Stomach smooth muscle (tissue), 2 donors: ENCODE measurements around the gene HIGD2B.
"Not testable (repeated sequence)": the region's sequence is repeated elsewhere in the genome, so short reads cannot be mapped to it uniquely, and the experiment has no call there.

Experiments used
- H3K27ac ChIP-seq: one replicate; pipeline ENCODE4 v1.7.0; 2013; ENCODE audit warnings: mild to moderate bottlenecking, low read length, inconsistent platforms
- H3K27me3 ChIP-seq, 2 donors: one replicate each; pipeline ENCODE4 v1.7.0; 2013; ENCODE audit warnings: low read length in 2 of 2; ENCODE audit not compliant: insufficient read depth in 2 of 2, control insufficient read depth in 1 of 2
- H3K36me3 ChIP-seq, 2 donors: one replicate each; pipeline ENCODE4 v1.7.0; 2013; ENCODE audit warnings: low read length in 2 of 2; ENCODE audit not compliant: control insufficient read depth in 2 of 2, insufficient read depth in 2 of 2
- H3K4me1 ChIP-seq: one replicate; pipeline ENCODE4 v1.7.0; 2013; ENCODE audit warnings: low read length; ENCODE audit not compliant: control insufficient read depth, insufficient read depth
- H3K4me3 ChIP-seq, 2 donors: one replicate each; pipeline ENCODE4 v1.7.0; 2013; ENCODE audit warnings: low read length in 2 of 2
- H3K9ac ChIP-seq, 2 donors: one replicate each; pipeline ENCODE4 v1.7.0; 2013; ENCODE audit warnings: low read length in 2 of 2, mild to moderate bottlenecking in 1 of 2
- H3K9me3 ChIP-seq, 2 donors: one replicate each; pipeline ENCODE4 v1.7.0; 2013; ENCODE audit warnings: low read length in 2 of 2; ENCODE audit not compliant: control insufficient read depth in 2 of 2
- donor health status: healthy.
- donor health status: Pancreatic carcinoma.

HIGD2B gene

DNA sequence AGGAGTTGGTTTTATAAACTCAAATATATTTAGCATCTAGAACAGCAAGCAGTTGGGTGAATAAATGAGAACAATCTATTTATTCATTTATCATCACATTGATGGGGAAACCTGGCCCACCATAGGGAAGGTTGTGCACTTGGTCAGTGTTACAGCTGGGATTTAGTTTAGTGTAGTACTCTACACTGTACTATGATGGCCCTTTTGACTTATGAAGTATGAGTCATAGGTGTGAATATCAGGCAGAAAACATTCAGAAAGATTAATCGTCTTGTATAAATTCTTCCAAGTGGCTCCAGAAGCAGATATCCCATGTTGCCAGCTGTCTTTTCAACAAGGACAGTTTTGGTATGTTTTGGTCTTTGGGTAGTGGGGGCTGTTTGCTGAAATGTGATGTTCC is 38.0 kb upstream of the HIGD2B start:
- Histone ChIP-seq H3K9ac (no peak overlapping the region), H3K4me3 (no peak overlapping the region), H3K36me3 (peaks cover 7 to 12% of the 10 kb centered on the region in 2 donors), H3K4me1 (no peaks in the 10 kb centered on the region), H3K9me3 (no peaks in the 10 kb centered on the region), H3K27ac (no peak overlapping the region), H3K27me3 (no peaks in the 10 kb centered on the region)

DNA sequence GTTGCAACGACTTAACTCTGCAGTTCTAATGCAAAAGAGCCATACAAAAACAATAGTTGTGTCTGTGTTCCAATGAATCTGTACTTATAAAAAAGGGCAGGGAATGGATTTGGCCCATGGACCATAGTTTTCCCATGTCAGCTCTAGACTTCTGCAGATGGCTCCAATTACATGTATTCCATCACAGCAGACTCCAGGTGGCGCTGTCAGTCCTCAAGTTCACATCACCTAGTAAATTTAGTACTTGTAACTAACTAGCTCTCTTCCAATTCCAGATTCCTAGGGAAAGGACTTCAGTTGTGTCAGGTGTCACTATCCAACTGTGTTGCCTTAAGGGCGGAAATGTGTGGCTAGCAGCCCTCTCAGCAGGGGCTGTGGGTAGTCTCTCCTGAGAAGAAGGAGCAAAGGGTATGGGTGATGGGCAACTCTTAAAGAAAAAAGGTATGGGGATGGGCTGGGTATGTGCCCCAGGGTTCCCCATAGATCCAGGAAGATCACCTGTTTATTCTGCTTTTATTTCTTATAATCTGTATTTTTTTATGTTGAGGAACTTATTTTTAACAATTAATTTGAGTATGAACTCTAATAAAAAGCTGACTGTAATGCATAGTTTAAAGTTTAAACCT is 36.2 kb upstream of the HIGD2B start:
- H3K36me3 ChIP-seq = peaks cover 8 to 10% of the 10 kb centered on the region in 2 donors

DNA sequence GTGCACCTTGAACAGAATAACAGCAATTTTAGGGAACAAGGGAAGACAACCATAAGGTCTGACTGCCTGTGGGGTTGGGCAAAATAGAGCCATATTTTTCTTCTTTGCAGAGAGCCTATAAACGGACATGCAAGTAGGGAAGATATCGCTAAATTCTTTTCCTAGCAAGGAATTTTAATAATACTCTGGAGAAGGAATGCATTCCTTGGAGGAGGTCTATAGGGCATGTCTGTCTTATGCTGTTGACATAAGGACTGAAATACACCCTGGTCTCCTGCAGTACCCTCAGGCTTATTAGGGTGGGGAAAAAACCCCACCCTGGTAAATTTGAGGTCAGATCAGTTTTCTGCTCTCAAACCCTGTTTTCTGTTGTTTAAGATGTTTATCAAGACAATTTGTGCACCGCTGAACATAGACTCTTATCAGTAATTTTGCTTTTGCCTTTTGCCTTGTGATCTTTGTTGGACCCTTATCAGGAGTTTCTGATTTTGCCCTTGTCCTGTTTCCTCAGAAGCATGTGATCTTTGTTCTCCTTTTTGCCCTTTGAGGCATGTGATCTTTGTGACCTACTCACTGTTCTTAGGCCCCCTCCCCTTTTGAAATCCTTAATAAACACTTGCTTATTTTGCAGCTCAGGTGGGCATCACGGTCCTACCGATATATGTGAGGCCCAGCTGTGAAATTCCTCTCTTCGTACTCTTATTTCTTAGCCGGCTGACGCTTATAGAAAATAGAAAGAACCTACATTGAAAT is 22.7 kb upstream of the HIGD2B start:
- H3K4me1 ChIP-seq, H3K9ac ChIP-seq, H3K36me3 ChIP-seq, H3K27me3 ChIP-seq, H3K27ac ChIP-seq, H3K9me3 ChIP-seq, H3K4me3 ChIP-seq: not testable (repeated sequence)

More for the DNA sequence above, 36.2 kb upstream of the HIGD2B start:
- Histone ChIP-seq H3K9me3 (no peaks in the 10 kb centered on the region), H3K4me3 (no peak overlapping the region), H3K27me3 (no peaks in the 10 kb centered on the region), H3K27ac (no peak overlapping the region), H3K9ac (no peak overlapping the region), H3K4me1 (no peaks in the 10 kb centered on the region)

DNA sequence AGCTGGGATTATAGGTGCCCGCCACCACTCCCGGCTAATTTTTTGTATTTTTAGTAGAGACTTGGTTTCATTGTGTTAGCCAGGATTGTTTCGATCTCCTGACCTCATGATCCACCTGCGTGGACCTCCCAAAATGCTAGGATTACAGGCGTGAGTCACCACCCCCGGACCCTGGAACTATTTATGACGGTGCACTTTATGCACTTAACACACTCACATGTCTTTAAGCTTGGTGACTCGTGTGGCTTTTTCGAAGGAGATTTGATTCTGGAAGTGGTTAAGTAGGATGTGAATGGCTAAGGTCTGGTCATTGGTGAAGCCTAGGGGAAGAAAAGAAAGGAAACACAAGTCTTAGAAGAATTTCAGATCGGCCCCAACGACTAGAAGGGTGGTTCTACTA is 20.3 kb upstream of the HIGD2B start:
- H3K9me3 ChIP-seq = no peaks in the 10 kb centered on the region
- no peak overlapping the region for H3K4me3 ChIP-seq
- no peak overlapping the region for H3K9ac ChIP-seq
- no peak overlapping the region for H3K27ac ChIP-seq
- no peaks in the 10 kb centered on the region for H3K27me3 ChIP-seq
- no peaks in the 10 kb centered on the region for H3K4me1 ChIP-seq
- no peaks in the 10 kb centered on the region for H3K36me3 ChIP-seq

DNA sequence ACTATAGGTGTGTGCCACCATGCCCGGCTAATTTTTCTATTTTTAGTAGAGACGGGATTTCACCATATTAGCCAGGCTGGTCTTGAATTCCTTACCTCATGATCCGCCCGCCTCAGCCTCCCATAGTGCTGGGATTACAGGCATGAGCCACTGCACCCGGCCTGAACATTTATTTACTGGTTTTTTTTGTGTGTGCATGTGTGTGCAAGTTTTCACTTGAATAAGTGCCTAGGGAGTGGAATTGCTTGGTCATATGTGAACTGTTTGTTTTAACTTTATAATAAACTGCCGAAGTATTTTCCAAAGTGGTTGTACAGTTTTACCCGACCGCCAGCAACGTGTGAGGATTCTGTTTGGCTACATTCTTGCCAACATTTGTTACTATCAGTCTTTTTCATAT is 14.1 kb upstream of the HIGD2B start:
- Histone ChIP-seq H3K36me3 (no peaks in the 10 kb centered on the region), H3K9me3 (no peaks in the 10 kb centered on the region), H3K4me3 (no peak overlapping the region), H3K4me1 (no peaks in the 10 kb centered on the region), H3K27ac (no peak overlapping the region), H3K27me3 (no peaks in the 10 kb centered on the region), H3K9ac (no peak overlapping the region)

DNA sequence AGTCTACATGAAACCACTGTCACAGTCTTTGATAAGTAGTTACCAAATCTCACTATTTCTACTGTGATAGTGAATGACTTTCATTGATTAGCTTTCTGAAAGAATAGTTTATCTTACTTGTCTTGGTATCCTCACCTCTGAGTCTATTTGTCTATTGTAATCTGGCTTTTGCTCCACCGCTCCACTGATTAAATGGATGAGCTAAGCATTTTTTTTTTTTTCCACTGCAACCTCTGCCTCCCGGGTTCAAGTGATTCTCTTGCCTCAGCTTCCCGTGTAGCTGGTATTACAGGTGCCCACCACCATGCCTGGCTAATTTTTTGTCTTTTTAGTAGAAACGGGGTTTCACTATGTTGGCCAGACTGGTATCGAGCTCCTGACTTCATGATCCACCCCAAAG is 13.0 kb upstream of the HIGD2B start:
- H3K36me3 ChIP-seq = no peaks in the 10 kb centered on the region
- no peak overlapping the region for H3K9ac ChIP-seq
- no peaks in the 10 kb centered on the region for H3K27me3 ChIP-seq
- no peaks in the 10 kb centered on the region for H3K9me3 ChIP-seq
- H3K4me3 ChIP-seq = no peak overlapping the region
- H3K27ac ChIP-seq = no peak overlapping the region
- H3K4me1 ChIP-seq = no peaks in the 10 kb centered on the region

DNA sequence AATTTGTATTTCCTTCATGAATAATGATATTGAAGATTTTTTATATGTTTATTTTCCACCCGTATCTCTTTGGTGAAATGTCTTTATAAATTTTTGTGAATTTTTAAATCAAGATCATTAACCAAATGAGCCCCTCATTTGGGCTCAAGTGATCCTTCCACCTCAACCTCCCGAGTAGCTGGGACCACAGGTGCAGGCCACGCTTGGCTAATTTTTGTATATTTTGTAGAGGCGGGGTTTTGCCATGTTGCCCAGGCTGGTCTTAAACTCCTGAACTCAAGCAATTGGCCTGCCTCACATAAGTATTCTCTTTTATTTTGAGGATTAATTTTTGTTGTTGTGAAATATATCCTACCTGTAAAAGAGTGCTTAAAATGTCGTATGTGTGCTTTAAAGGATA is 5.0 kb upstream of the HIGD2B start:
- no peaks in the 10 kb centered on the region for H3K36me3 ChIP-seq
- no peak overlapping the region for H3K9ac ChIP-seq
- no peak overlapping the region for H3K27ac ChIP-seq
- H3K27me3 ChIP-seq = no peaks in the 10 kb centered on the region
- H3K4me1 ChIP-seq = peaks cover 4% of the 10 kb centered on the region
- H3K9me3 ChIP-seq = no peaks in the 10 kb centered on the region
- no peak overlapping the region for H3K4me3 ChIP-seq

DNA sequence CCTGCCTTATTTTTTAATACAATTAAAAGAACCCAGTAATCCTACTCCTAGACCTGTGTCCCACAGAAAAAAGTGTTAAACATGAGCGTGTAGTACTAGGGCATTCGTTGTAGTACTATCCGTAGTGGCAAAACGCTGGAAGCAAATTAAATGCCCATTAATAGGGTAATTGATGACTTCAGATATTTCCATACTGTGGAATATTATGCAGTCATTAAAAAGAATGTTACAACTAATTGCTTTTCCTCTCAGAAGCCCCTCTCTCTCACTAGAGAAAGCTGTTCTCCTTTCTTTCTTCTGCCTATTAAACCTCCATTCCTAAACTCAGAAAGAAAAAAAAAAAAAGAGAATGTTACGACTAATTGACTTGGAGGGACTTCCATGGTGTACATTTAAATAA is 2.7 kb upstream of the HIGD2B start:
- no peak overlapping the region for H3K9ac ChIP-seq

DNA sequence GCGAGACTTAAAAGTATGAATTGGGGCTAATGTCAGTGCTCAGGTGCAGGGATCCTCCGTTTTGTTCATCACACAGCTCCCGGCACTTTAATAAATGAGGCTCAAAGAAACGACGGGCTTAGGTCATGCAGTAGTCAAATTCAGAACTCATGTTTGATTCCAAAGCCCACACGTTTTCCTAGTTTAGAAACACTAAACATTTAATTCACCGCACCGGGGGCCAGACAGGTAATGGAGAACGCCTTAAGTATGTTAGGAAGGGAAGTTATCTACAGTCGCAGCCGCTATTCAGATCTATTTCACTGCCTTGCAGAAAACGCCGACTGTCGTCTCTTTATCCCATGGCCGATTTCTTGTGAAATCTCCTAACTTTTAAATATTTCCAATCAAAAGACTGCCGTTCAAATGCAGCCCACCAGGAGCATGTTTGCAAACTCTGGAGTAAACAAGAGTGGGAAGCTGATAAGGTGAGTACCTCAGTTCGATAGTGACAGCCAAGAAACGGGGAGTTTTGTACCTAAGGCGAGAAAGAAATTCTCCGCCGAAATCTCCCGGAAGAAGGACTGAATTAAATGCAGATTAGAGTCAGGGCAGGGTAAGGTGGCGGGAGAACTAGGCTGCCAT is 569 bp downstream of the HIGD2B start:
- no peaks in the 10 kb centered on the region for H3K27me3 ChIP-seq
- H3K9ac ChIP-seq = peak overlapping the region; percentile 93 to 95
- H3K4me3 ChIP-seq = peak overlapping the region; percentile 98
- peaks cover 10% of the 10 kb centered on the region for H3K4me1 ChIP-seq
- H3K36me3 ChIP-seq = no peaks in the 10 kb centered on the region
- peak overlapping the region; percentile 86 for H3K27ac ChIP-seq
- H3K9me3 ChIP-seq = no peaks in the 10 kb centered on the region

More for the DNA sequence above, 2.7 kb upstream of the HIGD2B start:
- Histone ChIP-seq H3K27me3 (no peaks in the 10 kb centered on the region), H3K27ac (no peak overlapping the region), H3K36me3 (no peaks in the 10 kb centered on the region), H3K4me1 (peaks cover 10% of the 10 kb centered on the region), H3K4me3 (no peak overlapping the region), H3K9me3 (no peaks in the 10 kb centered on the region)

DNA sequence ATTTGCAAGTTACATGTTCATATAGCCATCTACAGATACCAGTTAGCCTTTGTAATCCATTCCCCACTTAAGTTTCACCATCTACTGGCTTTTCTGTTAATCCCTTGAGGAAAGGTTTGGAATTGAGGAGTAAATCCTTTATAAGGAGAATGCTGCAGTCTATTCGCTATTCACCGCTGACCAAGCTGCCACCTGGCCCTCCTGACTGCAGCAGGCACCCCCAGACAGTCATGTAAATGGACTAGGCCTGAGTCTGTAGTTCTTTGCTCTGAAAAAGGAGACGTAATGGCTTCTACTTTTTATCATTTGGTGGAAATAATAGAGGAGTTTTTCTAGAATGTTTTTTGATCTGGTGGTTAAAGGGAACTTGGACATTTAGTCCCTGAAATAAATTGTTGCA is 3.2 kb downstream of the HIGD2B start:
- Histone ChIP-seq H3K9ac (no peak overlapping the region), H3K36me3 (no peaks in the 10 kb centered on the region), H3K4me1 (peaks cover 10% of the 10 kb centered on the region), H3K27ac (no peak overlapping the region), H3K9me3 (no peaks in the 10 kb centered on the region), H3K27me3 (peaks cover 0 to 2% of the 10 kb centered on the region in 2 donors), H3K4me3 (no peak overlapping the region)

DNA sequence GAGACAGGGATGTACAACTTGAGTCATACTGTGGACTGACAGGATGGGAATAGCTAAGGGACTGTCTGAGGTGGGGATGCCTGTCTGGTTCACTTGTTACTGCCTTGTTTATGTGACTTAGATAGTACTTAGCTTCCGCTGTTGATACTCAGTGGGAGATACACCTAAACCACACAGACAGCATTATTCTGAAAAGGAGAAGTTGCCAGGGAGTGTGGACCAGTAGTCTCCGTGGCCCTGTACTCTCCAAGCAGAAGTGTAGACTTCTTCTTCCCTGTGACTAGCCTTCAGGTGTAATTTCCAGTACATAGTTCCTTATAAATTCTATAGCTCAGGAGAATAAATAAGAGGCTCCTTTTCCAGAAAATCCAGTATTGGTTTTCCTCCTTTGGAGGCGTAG is 5.1 kb downstream of the HIGD2B start:
- Histone ChIP-seq H3K27me3 (peaks cover 0 to 3% of the 10 kb centered on the region in 2 donors), H3K4me3 (no peak overlapping the region), H3K9ac (no peak overlapping the region), H3K27ac (no peak overlapping the region), H3K9me3 (no peaks in the 10 kb centered on the region), H3K36me3 (no peaks in the 10 kb centered on the region), H3K4me1 (peaks cover 6% of the 10 kb centered on the region)
